Adrenal gland (tissue), 12 donors: ENCODE results near the gene SIK2. TPM values are rescaled to one million over a fixed set of nuclear protein-coding genes. Genes with fewer than 3 reads are reported as not detected.
"Not testable (repeated sequence)": the region's sequence is repeated elsewhere in the genome, so short reads cannot be mapped to it uniquely, and the experiment has no call there.

Source experiments
- DNase-seq, 7 donors: peaks; one replicate each; pipeline ENCODE4 v3.0.0-alpha.2; 2019 to 2020
- H3K27ac ChIP-seq, 5 donors: fragments of 200-600 bp; sonication (generic) in 4 of 5; 1 replicate in 3 of 5; 2 replicates in 2 of 5; pipeline versions ENCODE4 v1.5.1 to v1.8.0; 2016 to 2020; ENCODE audit warnings: mild to moderate bottlenecking in 1 of 5
- H3K27me3 ChIP-seq: fragments of 200-600 bp; 2 replicates; pipeline ENCODE4 v1.8.0; 2021
- H3K36me3 ChIP-seq, 2 donors: fragments of 200-600 bp; replicated peaks in 1 of 2; 1 replicate in 1 of 2; 2 replicates in 1 of 2; pipeline versions ENCODE4 v1.5.1 to v1.8.0; 2018 to 2022
- H3K4me1 ChIP-seq, 2 donors: fragments of 200-600 bp; replicated peaks in 1 of 2; 1 replicate in 1 of 2; 2 replicates in 1 of 2; pipeline versions ENCODE4 v1.5.1 to v1.8.0; 2018 to 2021
- H3K4me3 ChIP-seq, 4 donors: fragments of 200-600 bp; sonication (generic) in 3 of 4; one replicate each; pipeline ENCODE4 v1.5.1; 2016 to 2018
- H3K9me3 ChIP-seq, 3 donors: fragments of 200-600 bp; sonication (generic) in 1 of 3; replicated peaks in 1 of 3; 1 replicate in 2 of 3; 2 replicates in 1 of 3; pipeline versions ENCODE4 v1.5.1 to v1.8.0; 2016 to 2021
- POLR2A ChIP-seq, 2 donors: fragments of 450-650 bp; IDR thresholded peaks; one replicate each; pipeline ENCODE4 v1.6.1; 2017; ENCODE audit warnings: antibody characterized with exemption in 2 of 2, mild to moderate bottlenecking in 2 of 2, moderate library complexity in 1 of 2
- WGBS, 4 donors: extraction: QIAGEN DNeasy Blood & Tissue Kit in 2 of 4; methylation state at CpG; one replicate each; pipeline versions ENCODE4 v1.1.5 to v1.1.7; 2013 to 2017; 5-methylcytosine and 5-hydroxymethylcytosine counted together
- intact Hi-C, 2 donors: fragments of 100-400 bp; cut with DNase I; formaldehyde crosslinking; loops; one replicate each; pipeline versions ENCODE4 v1.14.1 to v1.15.0; 2022 to 2023
- polyA plus RNA-seq, 3 donors: library from polyadenylated mRNA; stranded (reverse); fragments of 200-250 nt in 2 of 3; fragments of 350-450 nt in 1 of 3; fragmentation: Illumina TruSeq in 1 of 3; extraction: RNeasy Lipid Tissue Mini Kit (QIAGEN cat#74804) in 1 of 3; gene quantifications; one replicate each; pipeline ENCODE4 v1.2.3, GENCODE V29; 2013 to 2014
- total RNA-seq, 9 donors: library from RNA; depleted of rRNA in 4 of 9; stranded (reverse); fragments of >200 nt in 4 of 9; fragments of 120-200 nt in 1 of 9; fragmentation: NEBNext Ultra II Directional in 1 of 9; extraction: Animal tissue kit (Norgen Biotek cat#: 25700) in 1 of 9; gene quantifications; one replicate each; pipeline versions ENCODE4 v1.1.0 to v1.2.4, GENCODE V29; 2013 to 2023
- TF ChIP-seq, protein P1 (sequence below), 6 experiments: fragments of 450-650 bp in 4 of 6; fragments of 200-600 bp in 2 of 6; sonication (generic) in 1 of 6; IDR thresholded peaks; 1 replicate in 5 of 6; 2 replicates in 1 of 6; pipeline versions ENCODE4 v1.5.1 to v1.8.0; 2016 to 2021; ENCODE audit warnings: antibody characterized with exemption in 6 of 6, mild to moderate bottlenecking in 2 of 6, moderate library complexity in 1 of 6
- donor health status: healthy with polysubstance abuse.
- donor health status: Bipolar disorder and iron deficiency.
- donor health status: DM: yes; HTN: yes; CAD: no.
- donor health status: DM: no; HTN: no; CAD: no.
- donor health status: DM: no; HTN: no; CAD: no.
- donor health status: DM: yes; HTN: yes; CAD: no.

Gene SIK2
- total and polyA plus RNA-seq, 12 donors, result 7.6 to 33.0 (median 25.3) TPM

DNA sequence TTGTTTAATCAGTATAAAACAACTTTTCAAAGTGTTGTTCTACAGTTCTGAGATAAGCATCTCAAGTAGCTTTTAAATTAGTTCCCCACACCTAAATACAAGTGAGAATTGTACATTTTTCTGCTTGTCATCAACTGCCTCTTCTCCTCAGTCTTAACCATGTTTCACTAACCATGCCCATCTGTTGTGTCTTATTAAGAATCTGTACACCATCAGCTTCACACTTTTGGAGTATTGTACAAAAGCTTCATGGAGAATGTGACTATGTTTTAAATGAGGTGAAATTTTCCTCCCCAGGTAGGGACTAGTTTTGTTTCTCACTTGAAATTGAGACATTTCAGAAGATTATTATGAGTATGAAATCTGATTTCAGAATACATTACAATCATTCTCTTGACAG lies 52.4 kb downstream of the SIK2 start:
- intact Hi-C loops, result no loop called here
- no peak for DNase-seq
- no peak overlapping the region for H3K27ac ChIP-seq
- H3K27me3 ChIP-seq, result no peaks in the 10 kb centered on the region
- H3K4me1 ChIP-seq, result no peaks in the 10 kb centered on the region
- H3K36me3 ChIP-seq, result no peaks in the 10 kb centered on the region
- no peaks in the 10 kb centered on the region for H3K9me3 ChIP-seq
- TF ChIP-seq, protein P1, sequence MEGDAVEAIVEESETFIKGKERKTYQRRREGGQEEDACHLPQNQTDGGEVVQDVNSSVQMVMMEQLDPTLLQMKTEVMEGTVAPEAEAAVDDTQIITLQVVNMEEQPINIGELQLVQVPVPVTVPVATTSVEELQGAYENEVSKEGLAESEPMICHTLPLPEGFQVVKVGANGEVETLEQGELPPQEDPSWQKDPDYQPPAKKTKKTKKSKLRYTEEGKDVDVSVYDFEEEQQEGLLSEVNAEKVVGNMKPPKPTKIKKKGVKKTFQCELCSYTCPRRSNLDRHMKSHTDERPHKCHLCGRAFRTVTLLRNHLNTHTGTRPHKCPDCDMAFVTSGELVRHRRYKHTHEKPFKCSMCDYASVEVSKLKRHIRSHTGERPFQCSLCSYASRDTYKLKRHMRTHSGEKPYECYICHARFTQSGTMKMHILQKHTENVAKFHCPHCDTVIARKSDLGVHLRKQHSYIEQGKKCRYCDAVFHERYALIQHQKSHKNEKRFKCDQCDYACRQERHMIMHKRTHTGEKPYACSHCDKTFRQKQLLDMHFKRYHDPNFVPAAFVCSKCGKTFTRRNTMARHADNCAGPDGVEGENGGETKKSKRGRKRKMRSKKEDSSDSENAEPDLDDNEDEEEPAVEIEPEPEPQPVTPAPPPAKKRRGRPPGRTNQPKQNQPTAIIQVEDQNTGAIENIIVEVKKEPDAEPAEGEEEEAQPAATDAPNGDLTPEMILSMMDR (IDR thresholded peaks at IDR 0.05), result no peak
- TF ChIP-seq POLR2A (IDR thresholded peaks at IDR 0.05), result no peak
- H3K4me3 ChIP-seq, result no peak overlapping the region

DNA sequence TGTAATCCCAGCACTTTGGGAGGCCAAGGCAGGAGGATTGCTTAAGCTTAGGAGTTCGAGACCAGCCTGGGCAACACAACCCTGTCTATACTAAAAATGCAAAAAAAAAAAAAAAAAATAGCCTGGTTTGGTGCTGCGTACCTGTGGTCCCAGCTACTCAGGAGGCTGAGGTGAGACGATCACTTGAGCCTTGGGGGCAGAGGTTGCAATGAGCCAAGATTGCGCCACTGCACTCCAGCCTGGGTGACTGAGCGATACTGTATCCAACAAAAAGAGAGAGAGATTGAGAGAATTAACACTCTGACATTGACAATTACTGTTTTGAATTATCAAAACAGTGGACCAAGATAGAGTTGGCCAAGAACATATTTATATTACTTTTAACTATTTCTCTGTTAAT lies 53.7 kb downstream of the SIK2 start:
- H3K27ac ChIP-seq, result no peak overlapping the region
- no peaks in the 10 kb centered on the region for H3K36me3 ChIP-seq
- H3K4me3 ChIP-seq, result no peak overlapping the region
- 95 to 97% (median 95%) methylated on average over 5 of the region's 5 CpGs for WGBS, 4 donors
- no peaks in the 10 kb centered on the region for H3K27me3 ChIP-seq
- intact Hi-C loops, result no loop called here
- TF ChIP-seq, protein P1 (IDR thresholded peaks at IDR 0.05), result no peak
- TF ChIP-seq POLR2A (IDR thresholded peaks at IDR 0.05), result no peak
- no peaks in the 10 kb centered on the region for H3K9me3 ChIP-seq
- no peaks in the 10 kb centered on the region for H3K4me1 ChIP-seq
- DNase-seq, result no peak

DNA sequence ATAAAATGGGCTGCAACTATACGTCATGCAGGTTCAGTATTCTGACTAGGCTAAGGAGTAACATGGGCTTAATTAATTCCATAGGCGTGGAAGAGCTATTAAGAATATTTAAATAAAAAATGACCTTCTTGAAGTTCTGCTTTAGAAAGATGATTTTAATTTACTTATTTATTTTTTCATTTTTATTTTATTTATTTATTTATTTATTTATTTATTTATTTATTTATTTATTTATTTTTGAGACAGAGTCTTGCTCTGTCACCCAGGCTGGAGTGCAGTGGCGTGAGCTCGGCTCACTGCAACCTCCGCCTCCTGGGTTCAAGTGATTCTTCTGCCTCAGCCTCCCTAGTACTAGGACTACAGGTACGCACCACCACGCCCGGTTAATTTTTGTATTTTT lies 55.7 kb downstream of the SIK2 start:
- H3K4me1 ChIP-seq, H3K9me3 ChIP-seq, H3K27ac ChIP-seq, H3K27me3 ChIP-seq, DNase-seq, H3K4me3 ChIP-seq, intact Hi-C loops, H3K36me3 ChIP-seq: not testable (repeated sequence)
- 85 to 98% (median 95%) methylated on average over 8 of the region's 8 CpGs for WGBS, 4 donors

DNA sequence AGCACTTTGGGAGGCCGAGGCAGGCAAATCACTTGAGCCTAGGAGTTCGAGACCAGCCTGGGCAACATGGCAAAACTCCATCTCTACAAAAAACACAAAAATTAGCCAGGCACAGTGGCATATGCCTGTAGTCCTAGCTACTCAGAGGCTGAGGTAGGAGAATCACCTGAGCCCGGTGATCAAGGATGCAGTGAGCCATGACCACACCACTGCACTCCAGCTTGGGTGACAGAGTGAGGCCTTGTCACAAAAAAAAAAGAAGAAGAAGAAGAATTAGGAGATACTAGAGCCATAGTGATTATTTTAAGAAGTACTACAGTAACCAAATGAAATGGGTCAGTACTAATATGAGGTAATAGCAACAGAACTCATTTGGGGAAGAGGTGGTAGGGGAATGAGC lies 56.2 kb downstream of the SIK2 start:
- intact Hi-C loops, result not testable (repeated sequence)

DNA sequence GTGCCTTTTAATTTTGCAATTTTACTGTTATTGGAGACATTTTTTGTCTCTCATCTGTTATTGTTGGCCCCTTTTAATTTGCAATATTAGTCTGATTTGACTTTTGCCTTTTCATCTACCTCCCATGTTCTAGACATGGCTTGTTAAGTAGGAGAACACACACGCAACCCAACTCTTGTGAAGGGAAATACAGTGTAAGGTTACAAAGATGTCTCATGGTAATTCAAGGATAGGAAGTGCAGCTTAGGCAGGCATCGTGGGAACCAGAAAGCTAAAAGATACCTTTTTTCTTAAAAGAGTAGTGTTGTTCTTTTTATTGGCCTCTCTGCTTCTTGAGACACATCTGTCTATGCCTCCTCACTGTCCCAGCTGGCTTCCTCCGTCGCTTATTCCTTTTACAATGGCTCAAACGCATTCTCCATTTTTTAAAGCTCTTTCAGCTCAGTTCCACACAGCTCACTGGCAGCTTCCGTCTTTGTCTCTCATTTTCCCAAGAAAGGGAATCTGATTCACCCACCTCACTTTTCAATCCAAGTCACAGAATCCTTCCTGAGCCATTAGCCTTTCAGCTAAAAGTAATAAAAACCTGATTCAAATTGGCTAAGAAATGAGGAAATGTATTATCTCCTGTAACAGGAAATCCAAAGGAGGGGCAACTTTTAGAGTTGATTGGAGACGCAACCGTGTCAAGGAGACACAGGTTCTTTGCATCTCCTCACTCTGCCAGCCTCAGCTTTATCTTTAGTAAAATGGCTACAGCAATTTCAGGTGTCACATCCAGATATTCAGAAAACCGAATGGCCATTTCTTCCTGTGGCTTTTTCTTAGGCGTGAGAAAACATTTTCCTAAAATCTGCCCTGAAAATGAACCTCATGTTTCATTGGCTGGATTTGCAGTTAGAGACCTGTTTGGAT lies 57.2 kb downstream of the SIK2 start:
- no peak overlapping the region for H3K27ac ChIP-seq
- 72 to 87% (median 79%) methylated on average over 10 of the region's 10 CpGs for WGBS, 4 donors
- no peaks in the 10 kb centered on the region for H3K36me3 ChIP-seq
- DNase-seq, result no peak
- no peaks in the 10 kb centered on the region for H3K9me3 ChIP-seq
- no peak overlapping the region for H3K4me3 ChIP-seq
- intact Hi-C loops, result no loop called here
- no peaks in the 10 kb centered on the region for H3K27me3 ChIP-seq
- TF ChIP-seq, protein P1 (IDR thresholded peaks at IDR 0.05), result no peak
- TF ChIP-seq POLR2A (IDR thresholded peaks at IDR 0.05), result no peak
- H3K4me1 ChIP-seq, result peaks cover 13% of the 10 kb centered on the region in 2 donors

More for the DNA sequence above, 56.2 kb downstream of the SIK2 start:
- H3K27me3 ChIP-seq, H3K36me3 ChIP-seq, H3K9me3 ChIP-seq, DNase-seq, H3K4me3 ChIP-seq, H3K27ac ChIP-seq, H3K4me1 ChIP-seq: not testable (repeated sequence)
- WGBS, 4 donors, result 96 to 100% (median 97%) methylated on average over 3 of the region's 3 CpGs
